Gastrocnemius medialis (tissue), 4 donors: Measurements from ENCODE around the gene KLHL8. TPM values are rescaled to one million over a fixed set of nuclear protein-coding genes. Genes with fewer than 3 reads are reported as not detected.
A peak's percentile ranks its signal among the peaks of the same experiment; 100 is the strongest.

Experiments
- ATAC-seq, 2 donors: fragments of 150-250 bp; one replicate each; pipeline ENCODE4 v1.9.1; 2016
- DNase-seq, 2 donors: peaks; one replicate each; pipeline ENCODE4 v3.0.0-alpha.2; 2019
- H3K27ac ChIP-seq, 4 donors: fragments of 200-600 bp; sonication (generic); 1 replicate in 1 of 4; 2 replicates in 3 of 4; pipeline ENCODE4 v1.5.1; 2016 to 2018; ENCODE audit warnings: mild to moderate bottlenecking in 2 of 4, moderate library complexity in 1 of 4
- H3K27me3 ChIP-seq, 3 donors: fragments of 200-600 bp; sonication (generic) in 2 of 3; 1 replicate in 1 of 3; 2 replicates in 2 of 3; pipeline versions ENCODE4 v1.5.1 to v1.6.0; 2016 to 2019; ENCODE audit warnings: mild to moderate bottlenecking in 1 of 3, moderate library complexity in 1 of 3
- H3K36me3 ChIP-seq, 2 donors: fragments of 200-600 bp; sonication (generic) in 1 of 2; one replicate each; pipeline ENCODE4 v1.5.1; 2017 to 2018
- H3K4me1 ChIP-seq, 2 donors: fragments of 200-600 bp; sonication (generic) in 1 of 2; one replicate each; pipeline ENCODE4 v1.5.1; 2016 to 2017; ENCODE audit warnings: mild to moderate bottlenecking in 2 of 2
- H3K4me3 ChIP-seq, 4 donors: fragments of 200-600 bp; sonication (generic) in 3 of 4; 1 replicate in 1 of 4; 2 replicates in 3 of 4; pipeline ENCODE4 v1.5.1; 2016 to 2019; ENCODE audit warnings: mild to moderate bottlenecking in 2 of 4
- H3K9me3 ChIP-seq, 3 donors: fragments of 200-600 bp; sonication (generic) in 2 of 3; 1 replicate in 1 of 3; 2 replicates in 2 of 3; pipeline ENCODE4 v1.5.1; 2016 to 2019
- POLR2A ChIP-seq, 2 donors: fragments of 450-650 bp; IDR thresholded peaks; one replicate each; pipeline ENCODE4 v1.6.1; 2017; ENCODE audit warnings: antibody characterized with exemption in 2 of 2, mild to moderate bottlenecking in 2 of 2, moderate library complexity in 2 of 2
- in situ Hi-C, 4 donors: fragments of 200-750 bp; cut with MboI; loops; one replicate each; pipeline versions ENCODE4 v1.15.0 to v1.8.0; 2017; ENCODE audit warnings: low sequenced_read_pairs in 4 of 4
- intact Hi-C: fragments of 100-400 bp; cut with DNase I; formaldehyde crosslinking; loops from one replicate; pipeline ENCODE4 v1.15.1; 2023; ENCODE audit warnings: low total_unique reads
- total RNA-seq, 4 donors: library from RNA; depleted of rRNA; stranded (reverse); fragments of >200 nt; gene quantifications; one replicate each; pipeline versions ENCODE4 v1.1.0 to v1.2.3, GENCODE V29; 2016
- TF ChIP-seq, protein P1 (sequence below), 5 experiments: fragments of 450-650 bp in 3 of 5; fragments of 200-600 bp in 2 of 5; sonication (generic) in 2 of 5; IDR thresholded peaks in 4 of 5; conservative IDR thresholded peaks in 1 of 5; 1 replicate in 4 of 5; 2 replicates in 1 of 5; pipeline ENCODE4 v1.5.1; 2016 to 2019; ENCODE audit warnings: antibody characterized with exemption in 5 of 5, mild to moderate bottlenecking in 3 of 5, moderate library complexity in 3 of 5

Gene KLHL8
- total RNA-seq, 4 donors from 2014 or later, result 15.5 to 19.4 (median 18.6) TPM

DNA sequence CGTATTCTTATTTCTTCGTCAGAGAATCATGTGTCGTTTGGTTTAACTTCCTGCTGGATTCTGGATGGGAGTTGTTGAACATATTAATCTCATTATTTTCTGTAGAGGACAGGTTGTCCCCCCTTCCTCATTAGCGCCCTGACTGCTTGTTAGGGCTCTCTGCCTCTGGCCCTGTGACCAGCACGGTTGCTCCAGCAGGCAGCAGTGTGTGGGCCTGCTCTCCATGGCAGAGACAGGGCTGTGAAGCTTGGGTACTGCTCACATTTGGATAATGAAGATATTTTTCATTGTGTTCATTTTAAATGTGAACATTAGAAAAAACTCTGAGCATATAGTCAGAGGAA lies 102.7 kb downstream of the KLHL8 start:
- DNase-seq (no peak), ATAC-seq (no peak)
- Histone ChIP-seq H3K27ac (peak overlapping the region; percentile 76 to 87 (median 82)), H3K9me3 (no peaks in the 10 kb centered on the region), H3K4me3 (no peak overlapping the region), H3K4me1 (peaks cover 60 to 71% of the 10 kb centered on the region in 2 donors), H3K36me3 (peaks cover 0 to 30% of the 10 kb centered on the region in 2 donors), H3K27me3 (no peaks in the 10 kb centered on the region)
- in situ Hi-C loops (loop anchor here in 1 of 4 donors (25.0 kb wide), 1 partner anchor 105 kb away; no protein-coding TSS in a partner anchor), intact Hi-C loops (no loop called here)
- TF ChIP-seq, protein P1, sequence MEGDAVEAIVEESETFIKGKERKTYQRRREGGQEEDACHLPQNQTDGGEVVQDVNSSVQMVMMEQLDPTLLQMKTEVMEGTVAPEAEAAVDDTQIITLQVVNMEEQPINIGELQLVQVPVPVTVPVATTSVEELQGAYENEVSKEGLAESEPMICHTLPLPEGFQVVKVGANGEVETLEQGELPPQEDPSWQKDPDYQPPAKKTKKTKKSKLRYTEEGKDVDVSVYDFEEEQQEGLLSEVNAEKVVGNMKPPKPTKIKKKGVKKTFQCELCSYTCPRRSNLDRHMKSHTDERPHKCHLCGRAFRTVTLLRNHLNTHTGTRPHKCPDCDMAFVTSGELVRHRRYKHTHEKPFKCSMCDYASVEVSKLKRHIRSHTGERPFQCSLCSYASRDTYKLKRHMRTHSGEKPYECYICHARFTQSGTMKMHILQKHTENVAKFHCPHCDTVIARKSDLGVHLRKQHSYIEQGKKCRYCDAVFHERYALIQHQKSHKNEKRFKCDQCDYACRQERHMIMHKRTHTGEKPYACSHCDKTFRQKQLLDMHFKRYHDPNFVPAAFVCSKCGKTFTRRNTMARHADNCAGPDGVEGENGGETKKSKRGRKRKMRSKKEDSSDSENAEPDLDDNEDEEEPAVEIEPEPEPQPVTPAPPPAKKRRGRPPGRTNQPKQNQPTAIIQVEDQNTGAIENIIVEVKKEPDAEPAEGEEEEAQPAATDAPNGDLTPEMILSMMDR (IDR thresholded peaks at IDR 0.05 in 4 of 5, conservative IDR thresholded peaks at IDR 0.05 in 1 of 5), result no peak
- no peak for TF ChIP-seq POLR2A (IDR thresholded peaks at IDR 0.05)

DNA sequence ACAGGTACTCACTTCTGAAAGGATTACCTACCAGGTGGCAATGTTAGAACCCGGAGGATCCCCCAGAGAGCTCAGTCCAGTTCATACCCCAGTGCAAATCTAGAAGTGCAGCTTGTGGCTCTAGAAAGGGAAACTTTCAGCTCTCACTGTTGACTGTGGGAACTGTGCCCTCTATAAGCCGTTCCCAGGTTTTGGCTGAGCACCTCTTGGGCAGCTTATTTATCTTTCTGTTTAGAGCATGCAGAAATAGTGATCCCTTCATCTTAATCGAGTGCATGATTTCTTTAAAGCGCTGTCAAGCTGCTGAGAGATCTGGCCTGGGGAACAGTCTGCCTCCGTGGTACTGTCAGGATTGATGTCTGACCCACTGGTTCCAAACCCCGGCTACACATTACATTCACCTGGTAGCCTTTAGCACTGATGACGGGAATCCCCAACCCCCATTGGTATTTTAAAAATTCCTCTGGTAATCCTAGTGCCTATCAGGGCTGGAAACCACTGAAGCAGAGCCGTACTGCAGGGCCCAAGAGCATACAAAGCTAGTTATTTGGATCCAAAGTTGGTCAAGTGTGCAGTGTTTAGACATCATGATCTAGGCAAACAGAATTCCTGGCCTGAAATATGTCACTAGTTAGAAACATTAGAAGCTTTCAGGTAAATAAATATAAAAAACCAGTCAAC lies 103.2 kb downstream of the KLHL8 start:
- TF ChIP-seq POLR2A (IDR thresholded peaks at IDR 0.05), result no peak
- TF ChIP-seq, protein P1 (IDR thresholded peaks at IDR 0.05 in 4 of 5, conservative IDR thresholded peaks at IDR 0.05 in 1 of 5), result no peak
- in situ Hi-C loops, result loop anchor here in 1 of 4 donors (25.0 kb wide), 1 partner anchor 105 kb away; no protein-coding TSS in a partner anchor
- H3K9me3 ChIP-seq, result no peaks in the 10 kb centered on the region
- intact Hi-C loops, result no loop called here
- H3K4me1 ChIP-seq, result peaks cover 56 to 66% of the 10 kb centered on the region in 2 donors
- H3K36me3 ChIP-seq, result peaks cover 0 to 30% of the 10 kb centered on the region in 2 donors
- no peaks in the 10 kb centered on the region for H3K27me3 ChIP-seq
- no peak overlapping the region for H3K4me3 ChIP-seq
- no peak for ATAC-seq
- DNase-seq, result no peak
- peak overlapping the region; percentile 76 to 87 (median 82) for H3K27ac ChIP-seq

DNA sequence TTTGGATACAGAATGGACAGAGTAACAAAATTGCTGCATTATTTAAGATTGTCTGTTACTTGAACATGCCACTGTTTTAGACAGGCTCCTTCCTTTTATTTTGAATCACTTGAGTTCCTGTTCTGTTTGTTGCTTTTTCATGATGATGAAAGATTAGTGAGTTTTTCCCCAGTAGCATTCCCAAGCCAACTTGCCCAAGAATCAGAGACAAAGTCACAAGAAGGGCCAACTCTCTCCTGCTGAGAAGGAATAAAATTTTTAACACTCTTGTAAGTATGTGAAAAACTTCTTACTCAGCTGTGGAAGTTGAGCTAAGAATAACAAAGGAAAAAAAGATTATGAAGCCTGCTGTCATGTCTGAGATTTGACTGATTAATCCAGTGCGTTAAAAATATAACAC lies 104.2 kb downstream of the KLHL8 start:
- TF ChIP-seq, protein P1 (IDR thresholded peaks at IDR 0.05 in 4 of 5, conservative IDR thresholded peaks at IDR 0.05 in 1 of 5), result no peak
- no peak for TF ChIP-seq POLR2A (IDR thresholded peaks at IDR 0.05)
- in situ Hi-C loops, result loop anchor here in 1 of 4 donors (25.0 kb wide), 1 partner anchor 104 kb away; no protein-coding TSS in a partner anchor
- H3K4me1 ChIP-seq, result peaks cover 46 to 56% of the 10 kb centered on the region in 2 donors
- peaks cover 0 to 30% of the 10 kb centered on the region in 2 donors for H3K36me3 ChIP-seq
- peak overlapping the region; percentile 41 to 87 (median 80) for H3K27ac ChIP-seq
- no peaks in the 10 kb centered on the region for H3K9me3 ChIP-seq
- DNase-seq (no peak), ATAC-seq (no peak)
- no peak overlapping the region for H3K4me3 ChIP-seq
- H3K27me3 ChIP-seq, result no peaks in the 10 kb centered on the region
- intact Hi-C loops, result no loop called here

DNA sequence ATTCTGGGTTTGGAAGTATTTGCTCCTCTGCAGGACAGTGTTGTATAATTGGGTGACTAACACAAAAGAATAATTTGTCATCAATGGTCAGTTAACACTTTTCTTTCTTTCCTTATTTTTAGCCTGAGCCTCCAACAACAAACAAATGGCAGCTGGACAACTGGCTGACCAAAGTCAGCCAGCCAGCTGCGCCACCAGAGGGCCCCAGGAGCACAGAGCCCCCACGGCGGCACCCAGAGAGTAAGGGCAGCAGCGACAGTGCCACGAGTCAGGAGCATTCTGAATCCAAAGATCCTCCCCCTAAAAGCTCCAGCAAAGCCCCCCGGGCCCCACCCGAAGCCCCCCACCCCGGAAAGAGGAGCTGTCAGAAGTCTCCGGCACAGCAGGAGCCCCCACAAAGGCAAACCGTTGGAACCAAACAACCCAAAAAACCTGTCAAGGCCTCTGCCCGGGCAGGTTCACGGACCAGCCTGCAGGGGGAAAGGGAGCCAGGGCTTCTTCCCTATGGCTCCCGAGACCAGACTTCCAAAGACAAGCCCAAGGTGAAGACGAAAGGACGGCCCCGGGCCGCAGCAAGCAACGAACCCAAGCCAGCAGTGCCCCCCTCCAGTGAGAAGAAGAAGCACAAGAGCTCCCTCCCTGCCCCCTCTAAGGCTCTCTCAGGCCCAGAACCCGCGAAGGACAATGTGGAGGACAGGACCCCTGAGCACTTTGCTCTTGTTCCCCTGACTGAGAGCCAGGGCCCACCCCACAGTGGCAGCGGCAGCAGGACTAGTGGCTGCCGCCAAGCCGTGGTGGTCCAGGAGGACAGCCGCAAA lies 106.0 kb downstream of the KLHL8 start:
- Histone ChIP-seq H3K27ac (peak overlapping the region; percentile 4 to 58 (median 36)), H3K27me3 (no peaks in the 10 kb centered on the region), H3K4me3 (no peak overlapping the region), H3K36me3 (peaks cover 0 to 30% of the 10 kb centered on the region in 2 donors), H3K9me3 (no peaks in the 10 kb centered on the region), H3K4me1 (peaks cover 41 to 52% of the 10 kb centered on the region in 2 donors)
- in situ Hi-C loops (loop anchor here in 1 of 4 donors (25.0 kb wide), 1 partner anchor 102 kb away; no protein-coding TSS in a partner anchor), intact Hi-C loops (no loop called here)
- ATAC-seq (no peak), DNase-seq (no peak)
- TF ChIP-seq, protein P1 (IDR thresholded peaks at IDR 0.05 in 4 of 5, conservative IDR thresholded peaks at IDR 0.05 in 1 of 5), result peak in 2 of 5 experiments; percentile 6 to 32
- no peak for TF ChIP-seq POLR2A (IDR thresholded peaks at IDR 0.05)
